ENCODE results near the gene CGB3.

- no peak for TF ChIP-seq REST (tag by site-specific recombination; IDR thresholded peaks at IDR 0.05)
- TF ChIP-seq CTCF (tag by site-specific recombination; IDR thresholded peaks at IDR 0.05) = no peak; the same call in 1 of the 2 replicates
- TF ChIP-seq ZNF473 (tag by site-specific recombination; IDR thresholded peaks at IDR 0.05) = no peak
- TF ChIP-seq KLF7 (tag by site-specific recombination; IDR thresholded peaks at IDR 0.05; ENCODE audit: borderline replicate concordance) = peak; percentile 54; the same call in 1 of the 2 replicates
- no peak for TF ChIP-seq ZNF302 (tag by site-specific recombination; IDR thresholded peaks at IDR 0.05; ENCODE audit: low read depth)
- TF ChIP-seq ZNF555 (tag by site-specific recombination; conservative IDR thresholded peaks at IDR 0.05) = no peak
- TF ChIP-seq ZNF704 (tag by site-specific recombination; IDR thresholded peaks at IDR 0.05) = no peak
- no peak for TF ChIP-seq GFI1B (tag by site-specific recombination; IDR thresholded peaks at IDR 0.05)
- TF ChIP-seq, protein P1, sequence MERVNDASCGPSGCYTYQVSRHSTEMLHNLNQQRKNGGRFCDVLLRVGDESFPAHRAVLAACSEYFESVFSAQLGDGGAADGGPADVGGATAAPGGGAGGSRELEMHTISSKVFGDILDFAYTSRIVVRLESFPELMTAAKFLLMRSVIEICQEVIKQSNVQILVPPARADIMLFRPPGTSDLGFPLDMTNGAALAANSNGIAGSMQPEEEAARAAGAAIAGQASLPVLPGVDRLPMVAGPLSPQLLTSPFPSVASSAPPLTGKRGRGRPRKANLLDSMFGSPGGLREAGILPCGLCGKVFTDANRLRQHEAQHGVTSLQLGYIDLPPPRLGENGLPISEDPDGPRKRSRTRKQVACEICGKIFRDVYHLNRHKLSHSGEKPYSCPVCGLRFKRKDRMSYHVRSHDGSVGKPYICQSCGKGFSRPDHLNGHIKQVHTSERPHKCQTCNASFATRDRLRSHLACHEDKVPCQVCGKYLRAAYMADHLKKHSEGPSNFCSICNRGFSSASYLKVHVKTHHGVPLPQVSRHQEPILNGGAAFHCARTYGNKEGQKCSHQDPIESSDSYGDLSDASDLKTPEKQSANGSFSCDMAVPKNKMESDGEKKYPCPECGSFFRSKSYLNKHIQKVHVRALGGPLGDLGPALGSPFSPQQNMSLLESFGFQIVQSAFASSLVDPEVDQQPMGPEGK (tag by site-specific recombination; IDR thresholded peaks at IDR 0.05) = peak; percentile 76
- TF ChIP-seq HOXA7 (CRISPR knock-in tag; IDR thresholded peaks at IDR 0.05; ENCODE audit: borderline replicate concordance) = no peak
- TF ChIP-seq, protein P2, sequence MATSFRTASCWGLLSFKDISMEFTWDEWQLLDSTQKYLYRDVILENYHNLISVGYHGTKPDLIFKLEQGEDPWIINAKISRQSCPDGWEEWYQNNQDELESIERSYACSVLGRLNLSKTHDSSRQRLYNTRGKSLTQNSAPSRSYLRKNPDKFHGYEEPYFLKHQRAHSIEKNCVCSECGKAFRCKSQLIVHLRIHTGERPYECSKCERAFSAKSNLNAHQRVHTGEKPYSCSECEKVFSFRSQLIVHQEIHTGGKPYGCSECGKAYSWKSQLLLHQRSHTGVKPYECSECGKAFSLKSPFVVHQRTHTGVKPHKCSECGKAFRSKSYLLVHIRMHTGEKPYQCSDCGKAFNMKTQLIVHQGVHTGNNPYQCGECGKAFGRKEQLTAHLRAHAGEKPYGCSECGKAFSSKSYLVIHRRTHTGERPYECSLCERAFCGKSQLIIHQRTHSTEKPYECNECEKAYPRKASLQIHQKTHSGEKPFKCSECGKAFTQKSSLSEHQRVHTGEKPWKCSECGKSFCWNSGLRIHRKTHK (tag by site-specific recombination; IDR thresholded peaks at IDR 0.05) = no peak
- TF ChIP-seq BCL11A (tag by site-specific recombination; IDR thresholded peaks at IDR 0.05; ENCODE audit: low read depth) = no peak
Observed at GRCh38 chr19:49017666-49018351, 6.3 kb downstream of the CGB3 start.

Data from HEK293 (cell line).